ENCODE measurements around the gene SCYGR1.

GRCh38 chr2:227402321-227402720, 14.6 kb upstream of the SCYGR1 start:
- TF ChIP-seq POLR2A (IDR thresholded peaks at IDR 0.05; ENCODE audit: low read length) = no peak
- TF ChIP-seq GATA1 (IDR thresholded peaks at IDR 0.05; ENCODE audit: low read depth, low read length) = no peak

All from erythroblast (primary cell).